Nucleus accumbens (tissue), 56 donors: Measurements from ENCODE around the gene CAV1.

Source experiments
- DNase-seq, 56 donors: peaks; one replicate each; lab custom pipeline; 2025; lab: John Stamatoyannopoulos, UW

CAV1 gene

GRCh38 chr7:116502201-116503096 is 22.4 kb upstream of the CAV1 start:
- DNase-seq, result no peak

DNA sequence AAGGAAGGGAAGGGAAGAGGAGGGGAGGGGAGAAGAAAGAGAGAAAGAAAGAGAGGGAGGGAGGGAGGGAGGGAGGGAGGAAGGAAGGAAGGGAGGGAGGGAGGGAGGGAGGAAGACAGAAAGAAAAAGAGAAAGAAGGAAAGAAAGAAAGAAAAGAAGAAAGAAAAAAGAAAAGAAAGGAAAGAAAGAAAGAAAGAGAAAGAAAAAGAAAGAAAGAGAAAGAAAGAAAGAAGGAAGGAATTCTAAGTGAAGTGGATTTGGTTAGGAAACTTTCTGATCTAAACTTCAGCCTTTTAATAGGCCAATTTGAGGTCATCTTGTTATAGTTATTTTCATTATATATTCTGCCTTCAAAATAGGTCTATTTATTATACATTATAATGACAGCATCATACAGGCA is 21.0 kb upstream of the CAV1 start:
- DNase-seq, result no peak

DNA sequence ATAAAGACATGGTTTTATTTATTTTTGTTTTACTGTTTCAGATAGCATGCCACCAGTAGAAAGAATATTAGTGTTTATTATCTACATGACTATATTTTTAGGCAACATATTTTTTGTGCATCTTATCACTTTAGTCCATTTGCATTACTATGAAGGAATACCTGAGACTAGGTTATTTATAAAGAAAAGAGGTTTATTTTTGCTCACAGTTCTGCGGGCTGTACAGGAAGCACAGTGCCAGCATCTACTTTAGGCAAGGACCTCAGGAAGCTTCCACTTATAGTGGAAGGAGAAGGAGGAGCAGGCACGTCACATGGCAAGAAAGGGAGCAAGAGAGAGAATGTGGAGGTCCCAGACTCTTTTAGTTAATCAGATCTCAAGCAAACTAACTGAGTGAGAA is 19.6 kb upstream of the CAV1 start:
- DNase-seq, result no peak

- DNase-seq, result no peak
Observed at GRCh38 chr7:116505823-116506222, 19.0 kb upstream of the CAV1 start.

DNA sequence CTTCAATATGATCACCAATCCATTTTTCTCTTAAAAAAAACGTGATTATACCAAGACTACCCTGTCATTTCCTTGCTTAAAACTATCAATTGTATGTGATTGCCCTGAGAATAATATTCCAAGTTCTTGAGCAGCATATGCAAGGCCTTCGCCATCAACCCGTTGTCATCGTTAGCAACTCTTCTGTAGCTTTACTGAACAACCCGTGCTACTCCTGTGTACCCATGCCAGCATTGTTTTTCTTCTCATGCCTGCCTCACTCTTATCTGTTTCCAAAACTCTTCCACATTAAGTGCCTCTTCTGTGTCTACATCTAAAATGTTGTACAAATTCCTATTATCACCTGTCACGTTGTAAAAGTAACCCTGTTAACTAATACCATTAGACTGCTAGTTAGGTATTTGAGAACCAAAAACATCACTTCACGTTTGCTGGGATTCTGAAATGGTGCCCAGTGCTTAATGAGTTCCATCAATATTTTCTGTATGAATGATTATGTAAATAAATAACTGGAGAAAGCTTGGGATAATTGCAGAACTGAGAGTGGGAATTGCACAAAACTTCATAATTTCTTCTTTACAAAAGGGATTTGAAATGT is 14.8 kb upstream of the CAV1 start:
- DNase-seq, result no peak

GRCh38 chr7:116510795-116511194 is 14.0 kb upstream of the CAV1 start:
- no peak for DNase-seq

- peak in 10 of 56 donors; percentile 7 to 47 (median 34) for DNase-seq
Observed at GRCh38 chr7:116511552-116512519, 13.0 kb upstream of the CAV1 start.

GRCh38 chr7:116512520-116513188 is 12.2 kb upstream of the CAV1 start:
- no peak for DNase-seq

DNA sequence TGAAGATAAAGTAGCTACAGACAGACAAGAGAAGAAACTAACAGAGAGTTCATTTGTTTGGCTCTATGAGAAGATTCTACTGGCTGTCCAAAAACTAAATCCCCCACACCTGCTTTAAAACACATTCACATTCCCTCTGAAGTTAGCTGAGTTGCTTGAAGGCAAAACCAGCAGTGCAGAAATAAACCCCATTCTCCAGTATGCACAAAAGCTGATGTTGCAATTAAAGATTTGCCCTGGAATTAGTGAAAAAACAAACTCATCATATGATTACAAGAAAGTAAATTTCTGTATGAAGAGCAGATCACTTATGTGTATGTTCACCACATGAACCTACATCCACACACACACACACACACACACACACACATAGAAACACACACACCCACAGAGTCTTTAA is 9.3 kb upstream of the CAV1 start:
- DNase-seq, result no peak

GRCh38 chr7:116516324-116516723 is 8.5 kb upstream of the CAV1 start:
- no peak for DNase-seq

- no peak for DNase-seq
Observed at GRCh38 chr7:116517626-116518025, 7.2 kb upstream of the CAV1 start.

GRCh38 chr7:116518961-116519360 is 5.9 kb upstream of the CAV1 start:
- no peak for DNase-seq

GRCh38 chr7:116521046-116521664 is 3.7 kb upstream of the CAV1 start:
- DNase-seq, result no peak

DNA sequence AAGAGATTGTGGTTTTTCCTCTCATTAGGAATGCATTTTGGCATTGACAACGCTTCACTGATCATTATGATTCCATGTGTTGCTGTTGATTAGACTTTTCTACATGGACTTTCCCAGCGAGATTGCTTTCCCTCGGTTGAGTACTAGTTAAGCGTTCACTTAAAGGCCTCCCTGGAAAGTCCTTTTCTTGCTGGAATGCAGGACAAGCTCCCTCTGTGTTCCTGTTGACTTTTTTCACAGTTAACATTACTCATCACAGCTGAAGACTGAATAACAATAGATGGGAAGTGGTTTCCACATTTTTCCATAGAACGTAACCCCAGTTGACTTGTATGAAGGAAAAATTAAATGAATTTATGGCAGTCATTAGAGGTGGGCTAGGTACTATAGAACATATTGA is 2.6 kb upstream of the CAV1 start:
- DNase-seq, result no peak

DNA sequence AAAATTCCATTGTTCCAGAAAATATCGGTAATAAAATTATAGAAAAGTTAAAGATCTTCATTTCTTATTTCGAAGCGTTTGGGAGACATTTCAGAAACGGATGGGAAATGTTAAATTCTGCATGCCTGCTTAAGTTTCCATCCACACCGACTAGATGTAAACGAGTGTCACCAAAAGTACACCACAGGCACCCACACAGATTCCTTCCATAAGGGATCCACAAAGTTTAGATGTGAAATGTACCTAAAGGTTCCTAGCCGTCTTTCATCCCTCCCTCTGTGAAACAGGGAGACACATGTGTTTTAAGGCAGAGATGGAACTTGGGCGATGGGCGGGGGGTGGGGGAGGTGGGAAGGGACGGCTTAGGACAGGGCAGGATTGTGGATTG is 621 bp upstream of the CAV1 start:
- no peak for DNase-seq

GRCh38 chr7:116525298-116525912 is 569 bp downstream of the CAV1 start:
- DNase-seq, result peak in 5 of 56 donors; percentile 7 to 56 (median 20)

DNA sequence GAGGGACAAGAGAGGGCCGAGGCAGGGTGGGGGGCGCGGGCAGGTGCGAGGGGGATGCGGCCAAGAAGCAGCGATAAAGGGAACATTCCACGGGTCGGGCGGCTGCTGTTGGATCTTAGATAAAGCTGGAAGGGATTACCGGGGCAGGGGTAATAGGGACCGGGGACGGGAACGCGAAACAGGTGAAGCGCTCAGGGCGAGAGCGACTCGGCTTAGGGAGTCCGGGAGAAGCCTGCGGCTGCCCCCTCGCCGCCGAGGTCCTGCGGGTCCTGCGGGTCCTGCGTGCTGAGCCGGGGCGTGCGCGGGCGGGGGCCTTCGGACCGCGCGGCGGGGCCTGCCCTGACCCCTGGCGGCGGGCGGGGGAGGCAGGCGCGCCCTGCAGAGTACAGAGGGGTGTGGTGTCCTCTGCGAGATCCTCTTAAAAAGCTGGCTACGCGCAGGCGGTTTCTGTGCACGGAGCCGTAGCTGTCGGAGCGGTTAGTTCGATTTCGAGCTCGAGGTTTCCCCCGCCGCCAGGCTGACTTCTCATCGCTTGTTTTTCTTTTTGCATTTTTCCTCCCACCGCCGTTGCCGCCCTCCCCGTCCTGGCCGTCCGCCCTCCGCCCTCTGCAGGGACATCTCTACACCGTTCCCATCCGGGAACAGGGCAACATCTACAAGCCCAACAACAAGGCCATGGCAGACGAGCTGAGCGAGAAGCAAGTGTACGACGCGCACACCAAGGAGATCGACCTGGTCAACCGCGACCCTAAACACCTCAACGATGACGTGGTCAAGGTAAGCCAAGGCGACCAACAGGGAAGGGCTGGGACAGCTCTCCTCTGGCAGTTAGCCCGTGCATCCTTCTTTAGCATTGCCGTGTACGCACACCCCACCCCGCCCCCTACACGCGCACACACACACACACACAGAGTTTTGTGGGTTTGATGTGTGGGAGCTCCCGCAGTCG is 1.4 kb downstream of the CAV1 start:
- DNase-seq, result peak in 37 of 56 donors; percentile 11 to 71 (median 33)

GRCh38 chr7:116526897-116527296 is 2.1 kb downstream of the CAV1 start:
- no peak for DNase-seq
